ENCODE data around the gene ZNF774.
A peak's percentile ranks its signal among the peaks of the same experiment; 100 is the strongest.
"Not testable (repeated sequence)": the region's sequence is repeated elsewhere in the genome, so short reads cannot be mapped to it uniquely, and the experiment has no call there.

Gene ZNF774

DNA sequence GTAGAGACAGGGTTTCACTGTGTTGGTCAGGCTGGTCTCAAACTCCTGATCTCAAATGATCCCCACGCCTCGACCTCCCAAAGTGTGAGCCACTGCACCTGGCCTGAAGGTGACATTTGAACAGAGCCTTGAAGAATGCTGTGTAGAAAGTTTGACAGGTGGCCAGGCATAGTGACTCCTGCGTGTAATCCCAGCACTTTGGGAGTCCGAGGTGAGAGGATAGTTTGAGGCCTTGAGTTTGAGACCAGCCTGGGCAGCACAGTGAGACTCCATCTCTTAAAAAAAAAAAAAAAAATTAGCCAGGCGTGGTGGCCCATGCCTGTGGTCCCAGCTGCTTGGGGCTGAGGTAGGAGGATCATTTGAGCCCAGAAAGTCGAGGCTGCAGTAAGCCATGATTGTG is 37.4 kb downstream of the ZNF774 start:
- DNase-seq: no peak

GRCh38 chr15:90393040-90393439 is 41.0 kb downstream of the ZNF774 start:
- no peak for DNase-seq

- DNase-seq: no peak
Observed at GRCh38 chr15:90394074-90394473, 42.0 kb downstream of the ZNF774 start.

DNA sequence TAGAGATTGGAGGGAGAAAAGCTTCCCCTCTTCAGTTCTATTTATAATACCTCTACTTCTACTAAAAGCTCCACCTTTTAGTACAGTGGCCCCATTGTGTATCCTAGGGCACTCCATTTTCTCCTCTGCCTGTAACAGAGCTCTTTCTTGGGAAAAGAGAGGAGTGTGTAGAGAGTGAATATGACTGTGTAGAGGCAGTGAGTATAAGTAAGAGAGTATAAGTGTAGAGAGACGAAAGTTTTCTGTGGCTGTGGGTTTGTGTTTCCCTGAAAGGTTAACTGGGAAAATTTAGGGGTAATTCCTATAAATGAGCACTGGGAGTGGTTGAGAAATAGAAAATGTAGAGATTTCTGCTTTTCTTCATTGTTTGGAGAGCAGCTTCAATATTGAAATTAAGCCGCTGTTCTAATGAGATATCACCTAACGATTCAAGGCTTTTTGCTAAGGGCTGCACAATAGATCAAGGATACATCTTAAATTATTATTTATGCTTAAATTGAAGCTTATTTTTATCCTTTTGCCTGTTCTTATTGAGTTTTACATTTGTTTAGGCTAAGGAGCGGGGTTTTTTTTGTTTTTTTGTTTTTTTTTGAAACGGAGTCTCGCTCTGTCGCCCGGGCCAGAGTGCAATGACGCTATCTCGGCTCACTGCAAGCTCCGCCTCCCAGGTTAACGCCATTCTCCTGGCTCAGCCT is 42.8 kb downstream of the ZNF774 start:
- no peak for DNase-seq

DNA sequence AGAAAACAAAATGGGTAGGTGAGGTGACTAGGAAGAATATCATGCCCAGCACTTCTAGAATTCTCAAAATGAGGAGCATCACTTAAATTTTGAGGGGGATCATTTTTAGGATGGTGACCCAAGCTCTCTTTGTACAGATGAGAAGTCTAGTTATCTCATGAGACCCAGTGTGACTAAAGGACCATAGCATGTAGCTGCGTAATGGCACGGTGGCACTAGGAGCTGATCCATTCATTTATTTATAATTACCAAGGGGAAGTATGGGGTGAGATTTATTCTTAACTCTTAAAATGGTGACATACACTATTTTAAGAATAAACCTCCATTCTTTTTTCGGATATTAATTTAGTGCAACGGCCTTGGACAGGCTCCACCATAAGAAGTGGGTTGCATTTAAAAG is 44.2 kb downstream of the ZNF774 start:
- no peak for DNase-seq

DNA sequence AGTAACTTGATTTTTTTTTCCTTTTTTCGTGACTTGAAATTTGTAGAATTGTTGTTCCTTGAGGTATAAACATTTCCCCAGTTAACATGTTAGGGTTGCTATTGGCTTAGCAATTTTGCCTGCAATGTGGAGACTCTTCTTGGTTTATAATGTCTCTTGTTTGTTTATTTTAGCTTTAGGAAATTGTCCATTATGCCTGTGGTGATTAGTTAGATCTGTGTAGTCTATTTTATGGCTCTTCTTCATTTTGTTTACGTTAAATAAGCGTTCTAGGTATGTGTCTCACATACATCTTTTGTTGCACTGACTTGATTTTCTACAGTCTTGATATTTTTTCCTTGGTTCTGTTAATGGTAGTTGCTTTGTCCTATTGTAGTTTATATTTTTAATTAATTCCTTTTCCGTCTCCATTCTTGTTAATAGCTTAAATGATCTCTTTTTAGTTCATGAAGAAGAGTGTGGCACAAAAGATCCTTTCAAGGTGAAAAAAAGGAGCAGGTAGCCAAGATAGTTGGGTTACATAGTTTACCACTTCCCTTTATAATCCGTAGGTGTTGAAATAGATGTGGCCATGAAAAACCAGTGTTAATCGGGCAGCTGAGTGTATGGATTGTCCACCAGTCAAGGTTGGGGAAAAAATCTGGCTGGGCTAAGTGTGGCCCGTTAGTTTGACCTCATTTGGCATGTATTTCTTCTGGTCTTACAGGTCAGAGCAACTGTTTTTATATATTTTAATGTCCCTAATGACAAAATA is 48.1 kb downstream of the ZNF774 start:
- DNase-seq: peak in 1 of 4 experiments; percentile 39

DNA sequence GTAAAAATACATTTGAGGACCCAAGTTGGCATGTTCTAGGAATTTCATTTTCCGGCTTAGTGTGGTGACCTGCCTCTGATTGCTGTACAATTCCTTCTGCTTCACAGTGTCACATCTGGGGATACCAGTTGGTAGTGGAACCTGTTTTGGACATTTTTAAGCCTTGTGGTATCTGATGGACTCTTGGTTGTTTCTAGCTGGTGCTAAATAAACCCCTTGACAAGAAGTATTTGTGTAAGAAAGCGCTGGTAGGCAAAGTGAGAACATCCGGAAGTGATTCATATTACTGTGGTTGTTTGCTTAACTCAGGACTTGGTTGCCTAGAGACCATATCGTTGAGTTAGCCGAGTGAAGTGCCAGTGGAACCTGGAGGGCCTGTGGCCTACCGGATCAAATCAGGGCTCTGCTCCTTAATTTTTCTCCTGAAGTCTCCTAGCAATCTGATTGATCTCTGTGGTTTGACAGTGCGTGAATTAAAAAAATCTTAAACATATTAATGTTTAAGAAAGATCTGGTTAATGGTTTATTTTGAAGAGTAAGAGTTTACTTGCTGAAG is 48.8 kb downstream of the ZNF774 start:
- peak; percentile 82 to 95 (median 90) for DNase-seq

DNA sequence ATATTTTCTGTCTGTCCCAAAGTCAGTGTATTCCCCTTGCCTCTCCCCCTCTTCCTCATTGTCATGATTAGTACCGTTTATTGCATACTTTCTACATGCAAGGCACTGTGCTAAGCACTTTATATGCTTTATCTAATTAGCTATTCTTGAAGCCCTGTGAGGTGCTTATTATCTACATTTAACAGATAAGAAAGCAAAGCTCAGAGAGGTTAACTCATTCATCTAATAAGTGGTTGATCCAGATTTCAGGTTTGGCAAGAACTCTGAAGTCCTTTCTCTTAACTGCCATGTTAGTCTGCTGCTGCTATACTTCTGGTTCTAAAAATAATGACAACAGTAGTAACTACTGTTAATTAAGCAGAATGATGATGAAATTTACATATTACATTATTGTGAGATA is 49.4 kb downstream of the ZNF774 start:
- DNase-seq: no peak

GRCh38 chr15:90402223-90402622 is 50.1 kb downstream of the ZNF774 start:
- DNase-seq: peak; percentile 70 to 91 (median 86)

DNA sequence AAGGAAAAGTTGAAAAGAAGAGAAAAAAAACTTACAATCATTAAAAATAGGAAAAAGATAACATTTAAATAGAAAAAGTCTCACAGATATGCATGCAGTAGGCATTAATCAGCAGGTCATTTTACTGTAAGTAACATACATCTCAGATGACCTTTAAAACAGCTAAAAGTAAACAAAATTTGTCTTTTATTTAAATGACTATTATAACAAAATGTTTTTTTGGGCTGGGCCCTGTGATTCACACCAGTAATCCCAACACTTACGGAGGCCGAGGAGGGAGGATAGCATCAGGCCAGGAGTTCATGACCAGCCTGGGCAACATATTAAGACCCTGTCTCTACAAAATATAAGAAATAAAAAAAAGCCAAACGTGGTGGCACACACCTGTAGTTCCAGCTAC is 50.7 kb downstream of the ZNF774 start:
- no peak for DNase-seq

GRCh38 chr15:90405055-90405607 is 53.0 kb downstream of the ZNF774 start:
- DNase-seq: no peak

- DNase-seq: no peak
Observed at GRCh38 chr15:90407336-90407735, 55.3 kb downstream of the ZNF774 start.

DNA sequence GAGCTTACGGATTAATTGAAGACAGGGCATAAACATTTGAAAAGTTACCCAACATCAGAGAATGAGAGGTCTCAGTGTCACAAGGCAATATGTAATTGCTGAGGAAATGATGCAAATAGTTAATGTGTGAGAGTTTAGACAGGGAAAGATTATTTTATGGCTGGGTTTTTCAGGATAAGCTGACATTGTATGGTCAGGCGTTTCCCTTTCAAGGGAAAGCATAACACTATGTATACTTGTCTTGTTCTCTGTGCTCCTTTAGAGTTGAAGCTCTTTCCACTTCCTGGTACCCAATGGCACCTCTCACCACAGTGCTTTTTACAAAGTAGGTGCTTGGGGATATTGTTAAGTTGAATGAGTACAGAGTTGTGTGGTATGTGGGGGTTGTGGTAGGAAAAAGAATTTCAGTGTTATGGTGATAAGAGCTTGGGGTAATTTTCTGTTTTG is 55.8 kb downstream of the ZNF774 start:
- DNase-seq: peak in 3 of 4 experiments; percentile 14 to 72 (median 67)

DNA sequence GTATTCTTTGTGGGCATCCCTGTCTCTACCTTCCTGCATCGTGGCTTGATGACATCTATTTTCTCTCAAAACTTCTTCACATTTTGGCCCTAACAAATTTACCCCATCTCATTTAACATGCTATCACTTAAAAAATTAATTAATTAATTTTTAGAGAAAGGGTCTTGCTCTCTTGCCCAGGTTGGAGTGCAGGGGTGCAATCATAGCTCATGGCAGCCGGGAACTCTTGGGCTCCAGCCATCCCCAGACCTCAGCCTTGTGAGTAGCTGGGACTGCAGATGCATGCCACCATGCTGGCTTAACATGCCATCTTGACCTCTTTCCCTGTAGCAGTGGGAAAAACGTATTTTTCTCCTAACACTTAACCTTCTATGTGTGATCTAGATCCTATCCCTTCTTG is 56.6 kb downstream of the ZNF774 start:
- DNase-seq: no peak

- DNase-seq: not testable (repeated sequence)
Observed at GRCh38 chr15:90409587-90409986, 57.5 kb downstream of the ZNF774 start.

GRCh38 chr15:90410316-90410715 is 58.2 kb downstream of the ZNF774 start:
- DNase-seq: not testable (repeated sequence)

- DNase-seq: no peak
Observed at GRCh38 chr15:90411176-90411575, 59.1 kb downstream of the ZNF774 start.
